ENCODE data around the gene ZNF143. TPM values are rescaled to one million over a fixed set of nuclear protein-coding genes. Genes with fewer than 3 reads are reported as not detected.

Gene ZNF143
- total and polyA plus RNA-seq, 10 donors = 12.1 to 42.5 (median 32.9) TPM

GRCh38 chr11:9461063-9461759 lies 399 bp downstream of the ZNF143 start:
- TF ChIP-seq POLR2AphosphoS5 (IDR thresholded peaks at IDR 0.05) (peak; percentile 83 to 87 (median 85)), POLR2A (IDR thresholded peaks at IDR 0.05) (peak; percentile 73 to 97 (median 75)), CTCF (IDR thresholded peaks at IDR 0.05 in 8 of 11, conservative IDR thresholded peaks at IDR 0.05 in 3 of 11) (peak in 2 of 11 experiments; percentile 11 to 17)
- 0% methylated on average over 16 to 57 of the region's 57 CpGs for WGBS, 5 donors

GRCh38 chr11:9461760-9462134 lies 935 bp downstream of the ZNF143 start:
- H3K27ac ChIP-seq = peak overlapping the region; percentile 93 to 100 (median 99)
- H3K4me3 ChIP-seq = peak overlapping the region; percentile 49 to 86 (median 65)
- H3K4me1 ChIP-seq = peaks cover 12 to 55% (median 35%) of the 10 kb centered on the region in 6 donors
- no peak for TF ChIP-seq POLR2A (IDR thresholded peaks at IDR 0.05)
- no peak for TF ChIP-seq POLR2AphosphoS5 (IDR thresholded peaks at IDR 0.05)
- no peak for TF ChIP-seq CTCF (IDR thresholded peaks at IDR 0.05 in 8 of 11, conservative IDR thresholded peaks at IDR 0.05 in 3 of 11)
- H3K27me3 ChIP-seq (replicated peaks in 1 of 7) = no peaks in the 10 kb centered on the region
- peaks cover 0 to 13% (median 0%) of the 10 kb centered on the region in 6 donors for H3K36me3 ChIP-seq
- 0 to 1% (median 0%) methylated on average over 10 of the region's 10 CpGs for WGBS, 5 donors
- DNase-seq = no peak
- intact Hi-C loops (cut with DNase I; ENCODE audit: low total_unique reads) = loop anchor here (5.0 kb wide), 1 partner anchor 774 kb away; no protein-coding TSS in a partner anchor
- no peaks in the 10 kb centered on the region for H3K9me3 ChIP-seq

More at GRCh38 chr11:9461063-9461759, 399 bp downstream of the ZNF143 start:
- DNase-seq = peak; percentile 96
- Histone ChIP-seq H3K36me3 (peaks cover 0 to 7% (median 0%) of the 10 kb centered on the region in 6 donors), H3K9me3 (no peaks in the 10 kb centered on the region), H3K4me3 (peak overlapping the region; percentile 49 to 86 (median 65)), H3K4me1 (peaks cover 12 to 55% (median 35%) of the 10 kb centered on the region in 6 donors), H3K27ac (peak overlapping the region; percentile 93 to 100 (median 99)), H3K27me3 (replicated peaks in 1 of 7) (no peaks in the 10 kb centered on the region)
- intact Hi-C loops (cut with DNase I; ENCODE audit: low total_unique reads) = loop anchor here (5.0 kb wide), 1 partner anchor 774 kb away; no protein-coding TSS in a partner anchor

DNA sequence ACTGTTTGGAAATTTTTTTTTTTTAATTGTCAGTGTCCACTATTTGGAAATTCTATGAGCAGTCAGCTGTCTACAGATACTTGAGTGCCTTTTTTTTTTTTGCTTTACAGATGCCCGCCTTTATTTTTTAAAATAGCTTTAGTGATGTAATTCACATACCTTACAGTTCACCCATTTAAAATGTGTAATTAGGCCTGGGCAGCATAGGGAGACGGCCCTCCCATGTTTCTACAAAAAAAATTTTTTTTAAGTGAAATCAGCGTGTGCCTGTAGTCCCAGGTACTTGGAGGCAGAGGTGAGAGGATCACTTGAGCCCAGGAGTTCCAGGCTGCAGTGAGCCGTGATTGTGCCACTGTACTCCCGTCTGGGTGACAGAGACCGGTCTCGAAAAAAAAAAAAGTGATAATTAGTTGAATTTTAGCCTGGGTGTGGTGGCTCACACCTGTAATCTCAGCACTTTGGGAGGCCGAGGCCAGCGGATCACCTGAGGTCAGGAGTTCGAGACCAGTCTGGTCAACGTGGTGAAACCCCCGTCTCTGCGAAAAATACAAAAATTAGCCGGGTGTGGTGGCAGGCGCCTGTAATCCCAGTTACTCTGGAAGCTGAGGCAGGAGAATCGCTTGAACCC lies 1.5 kb downstream of the ZNF143 start:
- peaks cover 12 to 55% (median 35%) of the 10 kb centered on the region in 6 donors for H3K4me1 ChIP-seq
- no peaks in the 10 kb centered on the region for H3K9me3 ChIP-seq
- H3K27me3 ChIP-seq (replicated peaks in 1 of 7) = no peaks in the 10 kb centered on the region
- DNase-seq = peak; percentile 54
- intact Hi-C loops (cut with DNase I; ENCODE audit: low total_unique reads) = loop anchor here (5.0 kb wide), 1 partner anchor 775 kb away; no protein-coding TSS in a partner anchor
- TF ChIP-seq POLR2AphosphoS5 (IDR thresholded peaks at IDR 0.05) (no peak), POLR2A (IDR thresholded peaks at IDR 0.05) (no peak), CTCF (IDR thresholded peaks at IDR 0.05 in 8 of 11, conservative IDR thresholded peaks at IDR 0.05 in 3 of 11) (no peak)
- WGBS, 5 donors = 74 to 83% (median 80%) methylated on average over 16 of the region's 16 CpGs
- peak overlapping the region; percentile 93 to 100 (median 99) for H3K27ac ChIP-seq
- H3K4me3 ChIP-seq = peak overlapping the region in 6 of 8 donors; percentile 56 to 86 (median 65)
- H3K36me3 ChIP-seq = peaks cover 0 to 18% (median 0%) of the 10 kb centered on the region in 6 donors
